Esophagus mucosa (tissue), 1 donor: ENCODE results near the gene PIEZO2. TPM values are rescaled to one million over a fixed set of nuclear protein-coding genes. Genes with fewer than 3 reads are reported as not detected.

Experiments
- ATAC-seq: fragments of 200-7000 bp; cut with Tn5 transposase; one replicate; pipeline ENCODE4 v1.9.1; 2020
- total RNA-seq: library from RNA; stranded (reverse); gene quantifications from one replicate; pipeline ENCODE4 v1.2.4, GENCODE V29; 2023
- donor health status: DM: yes; HTN: yes; CAD: no.

PIEZO2 gene
- total RNA-seq, 1 donor from 2014 or later, result 0.76 TPM

DNA sequence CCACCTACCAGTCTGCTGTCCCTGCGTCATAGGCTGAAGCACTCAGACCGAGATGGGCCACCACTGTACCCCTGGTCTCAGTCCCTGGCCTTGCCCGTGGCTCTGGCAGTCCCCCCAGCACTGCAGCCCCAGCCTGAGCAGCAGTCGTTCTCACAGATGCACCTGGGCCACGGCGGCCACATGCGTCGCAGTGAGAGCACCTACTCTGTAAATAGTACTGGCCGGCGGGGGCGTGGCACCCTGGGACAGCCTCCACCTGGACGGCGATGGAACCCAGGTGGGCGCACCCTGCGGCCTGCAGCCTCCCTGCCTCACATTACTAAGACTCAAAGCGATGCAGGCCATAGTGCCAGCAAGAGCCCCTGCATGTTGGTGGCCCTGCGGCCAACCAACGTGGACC lies 424.7 kb downstream of the PIEZO2 start:
- ATAC-seq, result no peak

GRCh38 chr18:10723496-10723895 lies 425.9 kb downstream of the PIEZO2 start:
- no peak for ATAC-seq

GRCh38 chr18:10718809-10719208 lies 430.6 kb downstream of the PIEZO2 start:
- ATAC-seq, result no peak

- ATAC-seq, result peak; percentile 92
These were observed 433.6 kb downstream of the PIEZO2 start for GRCh38 chr18:10715791-10716190.

DNA sequence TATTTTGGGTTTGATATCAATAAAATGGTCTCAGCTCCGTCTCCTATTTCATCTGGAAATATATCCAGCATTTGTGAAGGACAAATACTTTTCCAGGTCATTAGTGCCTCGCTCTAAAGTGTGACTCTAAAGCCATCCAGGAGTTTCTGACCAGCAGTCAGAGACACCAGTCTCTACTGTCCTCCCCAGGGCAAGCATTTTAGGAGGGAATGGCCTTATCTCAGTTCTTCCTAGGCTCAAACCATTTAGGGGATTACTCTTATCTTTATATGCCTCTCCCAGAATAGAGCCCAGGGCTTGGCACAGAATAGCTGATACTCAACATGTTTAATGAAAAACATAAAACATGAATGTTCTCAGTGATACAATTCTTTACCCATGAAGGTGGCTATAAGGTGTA lies 436.0 kb downstream of the PIEZO2 start:
- no peak for ATAC-seq

DNA sequence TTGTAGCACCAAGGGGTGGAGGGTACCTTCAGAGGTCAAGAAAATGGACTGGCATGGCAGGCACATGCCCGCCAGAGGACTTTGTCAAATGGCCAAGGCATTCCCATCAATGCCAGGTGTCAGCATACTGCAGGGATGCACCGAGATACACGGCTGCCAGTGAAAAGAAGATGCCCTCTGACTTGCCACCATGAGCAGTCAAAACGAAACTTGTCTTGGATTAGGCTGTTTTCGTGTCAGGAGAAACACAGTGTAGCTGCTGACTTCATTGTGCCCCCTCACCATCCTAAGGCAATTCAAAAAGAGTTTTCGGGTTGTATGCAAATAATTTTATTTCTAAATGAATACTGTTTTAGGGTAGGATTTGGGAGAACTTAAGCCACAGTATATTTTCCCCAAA lies 442.1 kb downstream of the PIEZO2 start:
- no peak for ATAC-seq

- no peak for ATAC-seq
These were observed 443.6 kb downstream of the PIEZO2 start for GRCh38 chr18:10705786-10706185.

GRCh38 chr18:10705291-10705690 lies 444.1 kb downstream of the PIEZO2 start:
- no peak for ATAC-seq

DNA sequence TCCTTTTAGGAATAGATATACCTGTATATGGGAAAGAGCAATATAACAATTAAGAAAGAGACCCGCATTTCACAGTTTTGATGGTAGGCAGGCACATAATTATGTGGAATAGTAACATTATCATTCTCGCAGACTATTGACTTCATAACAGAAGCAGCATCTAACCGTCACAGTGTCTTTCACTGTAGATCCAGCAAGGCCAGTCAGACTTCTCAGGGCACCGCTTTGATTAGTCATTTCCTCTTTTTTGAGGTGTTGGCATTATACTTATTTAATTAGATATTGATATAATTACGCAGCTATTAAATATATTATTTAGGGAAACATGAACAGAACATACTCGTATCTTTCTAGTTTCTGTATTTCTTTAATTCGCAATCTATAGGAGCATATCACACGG lies 447.2 kb downstream of the PIEZO2 start:
- ATAC-seq, result no peak

- no peak for ATAC-seq
These were observed 459.0 kb downstream of the PIEZO2 start for GRCh38 chr18:10690366-10690765.

DNA sequence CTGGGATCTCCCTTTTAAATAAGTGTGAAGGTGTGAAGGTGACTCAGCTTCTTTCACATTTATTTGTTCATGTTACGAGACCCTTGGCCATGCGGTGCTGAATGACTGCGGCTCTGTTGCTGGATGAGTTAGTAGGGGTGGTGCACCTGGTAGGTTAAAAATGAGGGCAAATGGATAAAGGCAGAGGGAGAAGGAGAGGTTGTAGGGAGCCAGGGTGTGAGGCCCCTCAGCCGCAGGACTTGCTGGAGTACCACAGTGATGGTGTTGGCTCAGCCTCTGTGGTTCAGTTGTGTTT lies 459.4 kb downstream of the PIEZO2 start:
- no peak for ATAC-seq

GRCh38 chr18:10689236-10690034 lies 459.9 kb downstream of the PIEZO2 start:
- ATAC-seq, result no peak

- ATAC-seq, result no peak
These were observed 460.6 kb downstream of the PIEZO2 start for GRCh38 chr18:10688766-10689165.

DNA sequence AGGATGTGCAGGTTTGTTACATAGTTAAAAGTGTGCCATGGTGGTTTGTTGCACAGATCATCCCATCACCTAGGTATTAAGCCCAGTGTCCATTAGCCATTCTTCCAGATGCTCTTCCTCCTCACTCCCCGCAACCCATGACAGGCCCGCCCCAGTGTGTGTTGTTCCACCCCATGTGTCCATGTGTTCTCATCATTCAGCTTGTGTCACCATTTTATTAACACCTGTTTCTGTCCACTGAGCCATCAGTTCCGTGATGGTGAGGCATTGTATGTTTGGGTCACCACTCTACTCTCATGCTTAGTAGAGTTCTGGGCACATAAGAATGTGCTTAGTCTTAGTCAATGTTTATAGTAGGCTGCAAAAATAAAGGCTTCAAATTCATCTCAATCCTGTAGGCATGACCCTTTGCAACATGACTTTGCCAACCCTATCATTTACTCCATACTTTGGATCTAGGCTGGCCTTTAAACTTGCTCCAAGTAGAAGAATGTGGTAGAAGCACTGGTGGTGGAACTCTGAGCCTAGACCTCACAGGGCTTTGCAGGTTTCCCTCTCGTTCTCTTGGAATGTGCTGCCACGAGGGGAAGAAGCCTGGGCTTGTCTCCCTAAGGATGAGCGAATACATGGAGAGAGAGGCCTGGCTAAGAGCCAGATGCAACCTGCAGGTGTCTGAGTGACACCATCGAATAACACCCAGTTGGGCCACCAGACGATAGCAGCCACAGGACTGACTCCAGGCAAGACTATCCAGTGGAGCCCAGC lies 462.0 kb downstream of the PIEZO2 start:
- ATAC-seq, result peak; percentile 64

DNA sequence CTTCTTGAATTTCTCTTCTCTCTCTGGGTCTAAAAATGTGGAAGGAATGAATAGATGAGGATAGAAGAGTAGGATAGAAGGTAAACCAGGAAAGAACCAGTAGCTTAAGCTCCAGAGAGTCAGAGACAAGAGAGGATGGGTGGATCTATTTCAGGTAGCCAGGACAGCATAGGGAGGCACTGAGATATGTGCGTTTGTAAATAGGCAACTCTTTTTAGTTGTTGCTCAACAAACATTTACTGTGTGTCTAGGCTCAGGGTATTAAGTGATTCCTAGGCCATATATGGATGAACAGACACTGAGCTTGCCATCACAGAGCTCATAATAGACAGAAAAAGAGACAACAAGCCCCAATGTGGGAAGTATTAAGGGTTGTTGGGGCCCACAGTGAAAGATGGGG lies 463.1 kb downstream of the PIEZO2 start:
- no peak for ATAC-seq

DNA sequence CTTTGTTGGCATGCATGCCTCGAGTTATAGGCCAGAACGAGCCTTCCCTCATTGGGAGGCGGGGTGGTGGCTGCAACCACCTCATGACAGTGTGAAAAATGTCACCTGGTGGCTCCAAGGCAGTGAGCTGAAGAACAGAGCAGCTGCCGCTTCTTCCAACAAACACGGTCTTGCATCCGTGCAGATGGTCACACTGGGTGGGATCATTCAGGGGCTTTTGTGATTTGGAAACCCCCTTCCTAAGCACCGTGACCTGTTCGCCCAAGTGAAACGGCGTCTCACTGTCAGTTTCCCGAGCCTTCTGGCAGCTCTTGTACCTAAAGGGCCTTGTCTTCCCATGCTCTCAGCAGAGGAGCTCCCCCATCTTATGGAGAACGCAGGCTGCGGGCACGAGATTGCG lies 463.9 kb downstream of the PIEZO2 start:
- no peak for ATAC-seq

GRCh38 chr18:10682368-10682714 lies 467.0 kb downstream of the PIEZO2 start:
- no peak for ATAC-seq

DNA sequence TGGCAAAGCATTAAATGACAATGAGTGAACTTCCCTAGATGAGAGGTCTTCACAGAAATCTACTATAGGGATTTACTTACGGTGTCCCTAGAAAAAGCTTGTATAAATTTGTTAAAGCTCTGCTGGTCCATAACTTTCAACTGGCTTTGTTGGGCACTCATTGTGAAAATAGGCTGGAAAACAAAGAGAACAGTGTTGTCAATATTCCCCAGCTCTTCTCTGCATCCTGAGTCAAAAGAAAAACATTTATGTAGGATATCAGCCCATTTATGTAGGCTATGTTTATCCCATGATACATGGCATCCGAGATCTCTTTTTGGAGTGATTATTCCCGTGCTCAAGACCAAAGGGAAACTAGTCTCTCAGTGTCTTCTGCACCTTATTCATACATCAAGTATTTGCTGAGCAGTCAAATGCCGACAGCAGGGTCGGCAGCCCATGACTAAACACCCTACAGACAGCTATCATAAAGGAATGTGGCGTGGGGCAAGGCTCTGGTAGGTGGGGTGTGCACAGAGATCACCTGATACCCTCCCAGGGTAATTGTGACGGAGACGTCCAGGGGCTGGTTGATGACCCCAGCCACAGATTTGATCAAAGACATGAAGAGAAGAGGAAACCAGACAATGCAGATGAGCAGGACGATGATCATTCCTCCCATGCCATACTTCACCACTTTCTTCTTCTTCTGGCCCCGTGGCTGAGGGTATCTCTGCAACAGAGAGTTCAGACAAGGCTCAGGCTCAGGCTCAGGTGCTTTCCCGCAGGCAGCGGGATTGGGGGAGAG lies 467.6 kb downstream of the PIEZO2 start:
- no peak for ATAC-seq

- no peak for ATAC-seq
These were observed 469.1 kb downstream of the PIEZO2 start for GRCh38 chr18:10680271-10680596.

GRCh38 chr18:10679557-10680270 lies 469.7 kb downstream of the PIEZO2 start:
- no peak for ATAC-seq

DNA sequence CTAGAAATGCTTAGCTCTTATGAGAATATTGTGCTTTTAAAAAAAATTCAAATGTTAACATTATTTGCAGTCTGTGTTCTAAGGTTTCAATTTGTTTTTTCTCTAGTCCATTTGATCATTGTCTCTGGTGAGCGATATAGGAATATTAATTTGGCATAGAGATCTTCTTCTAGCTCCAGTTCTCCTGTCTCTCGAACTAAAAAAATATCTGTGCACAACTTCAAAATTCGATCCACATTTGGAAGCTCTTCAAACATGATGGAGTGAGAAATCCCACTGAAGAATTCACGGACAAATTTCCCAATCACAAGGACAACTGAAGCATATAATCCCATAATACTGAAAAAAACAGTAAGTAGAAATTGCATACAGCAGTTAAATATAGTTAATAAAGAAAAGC lies 477.9 kb downstream of the PIEZO2 start:
- ATAC-seq, result no peak

DNA sequence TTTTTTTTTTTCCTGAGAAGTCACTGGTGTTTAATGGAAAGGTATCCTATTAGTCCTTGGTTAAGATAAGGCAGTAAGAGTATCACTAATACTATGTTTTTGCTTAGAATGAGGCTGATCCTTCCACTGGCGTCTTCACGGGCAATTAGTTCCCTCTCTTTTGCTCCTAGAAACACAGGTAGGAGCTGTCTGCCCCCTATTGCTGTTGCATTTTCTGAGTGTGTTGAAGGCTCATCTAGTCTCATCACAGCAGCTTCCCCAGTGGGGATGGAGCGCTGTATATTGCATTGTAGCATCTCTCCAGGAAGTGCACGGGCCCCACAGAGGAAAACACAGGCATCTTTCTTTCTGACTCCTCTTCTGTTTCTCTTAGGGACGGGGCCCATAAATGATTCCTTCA lies 478.5 kb downstream of the PIEZO2 start:
- no peak for ATAC-seq

DNA sequence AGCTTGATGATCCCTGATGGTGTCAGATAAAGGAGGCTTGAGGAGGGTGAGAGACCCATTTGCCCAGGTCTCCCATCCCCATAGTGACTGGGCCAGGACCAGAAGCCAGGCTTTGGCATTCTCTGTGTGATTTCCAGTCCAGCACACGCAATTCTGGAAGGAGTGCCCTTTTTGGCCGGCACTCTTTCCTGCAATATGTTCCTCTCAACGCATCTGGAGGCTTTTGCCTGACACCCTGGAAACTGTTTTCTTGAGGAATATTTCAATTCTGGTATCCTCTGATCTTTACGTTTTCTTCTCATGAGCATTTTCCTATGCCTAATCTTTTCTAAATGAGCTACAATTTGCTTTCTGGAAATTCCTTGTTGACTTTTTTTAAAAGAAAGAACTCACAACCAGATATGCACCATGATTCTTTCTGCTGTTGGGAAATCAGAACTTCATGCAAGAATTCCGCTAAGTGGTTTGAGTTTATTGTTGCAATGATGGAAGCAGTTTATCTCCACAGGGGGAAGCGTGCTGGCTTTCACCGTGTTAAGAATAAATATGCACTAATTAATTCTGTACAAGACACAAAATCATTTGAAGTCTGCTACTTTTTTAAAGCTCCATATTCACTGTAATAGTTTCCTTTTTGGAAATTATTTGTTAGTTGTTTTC lies 479.8 kb downstream of the PIEZO2 start:
- no peak for ATAC-seq
